NCI-H2107 treated with DMSO at 0.1 percent for 48 hours (cell line): ENCODE data around the gene RAI1.
"Not testable (repeated sequence)": the region's sequence is repeated elsewhere in the genome, so short reads cannot be mapped to it uniquely, and the experiment has no call there.

Experiments used
- DNase-seq: peaks from one replicate; lab custom pipeline; 2025; ENCODE audit not compliant: unreplicated experiment; lab: John Stamatoyannopoulos, UW

Gene RAI1

DNA sequence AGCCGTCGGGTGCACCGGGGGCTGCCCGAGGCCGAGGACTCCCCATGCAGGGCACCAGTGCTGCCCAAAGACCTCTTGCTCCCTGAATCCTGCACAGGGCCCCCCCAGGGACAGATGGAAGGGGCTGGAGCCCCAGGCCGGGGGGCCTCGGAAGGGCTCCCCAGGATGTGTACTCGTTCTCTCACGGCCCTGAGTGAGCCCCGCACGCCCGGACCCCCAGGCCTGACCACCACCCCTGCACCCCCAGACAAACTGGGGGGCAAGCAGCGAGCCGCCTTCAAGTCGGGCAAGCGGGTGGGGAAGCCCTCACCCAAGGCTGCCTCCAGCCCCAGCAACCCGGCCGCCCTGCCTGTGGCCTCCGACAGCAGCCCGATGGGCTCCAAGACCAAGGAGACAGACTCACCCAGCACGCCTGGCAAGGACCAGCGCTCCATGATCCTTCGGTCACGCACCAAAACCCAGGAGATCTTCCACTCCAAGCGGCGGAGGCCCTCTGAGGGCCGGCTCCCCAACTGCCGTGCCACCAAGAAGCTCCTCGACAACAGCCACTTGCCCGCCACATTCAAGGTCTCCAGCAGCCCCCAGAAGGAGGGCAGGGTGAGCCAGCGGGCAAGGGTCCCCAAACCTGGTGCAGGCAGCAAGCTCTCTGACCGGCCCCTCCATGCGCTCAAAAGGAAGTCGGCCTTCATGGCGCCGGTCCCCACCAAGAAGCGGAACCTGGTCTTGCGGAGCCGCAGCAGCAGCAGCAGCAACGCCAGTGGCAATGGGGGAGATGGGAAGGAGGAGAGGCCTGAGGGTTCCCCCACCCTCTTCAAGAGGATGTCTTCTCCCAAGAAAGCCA is 114.9 kb downstream of the RAI1 start:
- no peak for DNase-seq

DNA sequence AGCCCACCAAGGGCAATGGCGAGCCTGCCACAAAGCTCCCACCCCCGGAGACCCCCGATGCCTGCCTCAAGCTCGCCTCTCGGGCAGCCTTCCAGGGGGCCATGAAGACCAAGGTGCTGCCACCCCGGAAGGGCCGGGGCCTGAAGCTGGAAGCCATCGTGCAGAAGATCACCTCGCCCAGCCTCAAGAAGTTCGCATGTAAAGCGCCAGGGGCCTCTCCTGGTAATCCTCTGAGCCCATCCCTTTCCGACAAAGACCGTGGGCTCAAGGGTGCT is 115.5 kb downstream of the RAI1 start:
- DNase-seq = no peak

GRCh38 chr17:17797119-17797809 is 116.0 kb downstream of the RAI1 start:
- DNase-seq = no peak

- DNase-seq = no peak
Measured at GRCh38 chr17:17798010-17798556, 116.8 kb downstream of the RAI1 start.

DNA sequence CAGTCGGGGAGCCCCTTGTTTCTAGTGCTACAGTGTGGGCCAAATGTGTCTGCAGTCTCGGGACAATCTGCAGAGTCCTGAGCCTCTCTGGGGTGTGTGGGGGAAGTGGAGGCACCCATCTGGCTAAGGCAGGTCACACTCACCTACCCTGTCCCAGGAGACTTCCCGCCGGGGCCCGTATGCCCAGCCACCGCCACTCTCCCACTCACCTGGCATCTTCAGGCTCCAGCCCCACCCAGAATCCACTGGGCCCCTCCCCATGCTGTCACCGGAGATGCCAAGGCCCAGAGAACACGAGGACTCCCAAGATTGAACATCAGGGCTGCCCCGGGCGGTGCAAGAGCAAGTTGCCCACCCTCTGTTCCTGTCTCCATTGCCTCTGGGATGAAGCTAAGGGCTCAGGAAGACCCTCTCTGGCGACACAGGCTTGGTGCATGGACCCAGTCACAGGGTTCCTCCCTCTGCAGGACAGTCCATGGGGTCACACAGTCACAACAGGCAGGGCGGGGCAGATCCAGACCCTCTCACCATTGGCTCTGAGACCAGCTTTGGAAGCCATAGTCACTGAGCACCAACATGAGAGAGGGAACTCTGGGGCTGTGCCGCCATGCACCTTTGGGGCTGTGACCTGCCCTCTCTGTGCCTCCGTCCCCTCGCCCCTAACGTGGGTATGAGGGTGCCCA is 117.5 kb downstream of the RAI1 start:
- no peak for DNase-seq

- no peak for DNase-seq
Measured at GRCh38 chr17:17800504-17801021, 119.3 kb downstream of the RAI1 start.

GRCh38 chr17:17801800-17802481 is 120.7 kb downstream of the RAI1 start:
- no peak for DNase-seq

GRCh38 chr17:17804007-17804406 is 122.7 kb downstream of the RAI1 start:
- DNase-seq = no peak

GRCh38 chr17:17805575-17805974 is 124.3 kb downstream of the RAI1 start:
- DNase-seq = no peak

GRCh38 chr17:17806035-17806434 is 124.8 kb downstream of the RAI1 start:
- no peak for DNase-seq

DNA sequence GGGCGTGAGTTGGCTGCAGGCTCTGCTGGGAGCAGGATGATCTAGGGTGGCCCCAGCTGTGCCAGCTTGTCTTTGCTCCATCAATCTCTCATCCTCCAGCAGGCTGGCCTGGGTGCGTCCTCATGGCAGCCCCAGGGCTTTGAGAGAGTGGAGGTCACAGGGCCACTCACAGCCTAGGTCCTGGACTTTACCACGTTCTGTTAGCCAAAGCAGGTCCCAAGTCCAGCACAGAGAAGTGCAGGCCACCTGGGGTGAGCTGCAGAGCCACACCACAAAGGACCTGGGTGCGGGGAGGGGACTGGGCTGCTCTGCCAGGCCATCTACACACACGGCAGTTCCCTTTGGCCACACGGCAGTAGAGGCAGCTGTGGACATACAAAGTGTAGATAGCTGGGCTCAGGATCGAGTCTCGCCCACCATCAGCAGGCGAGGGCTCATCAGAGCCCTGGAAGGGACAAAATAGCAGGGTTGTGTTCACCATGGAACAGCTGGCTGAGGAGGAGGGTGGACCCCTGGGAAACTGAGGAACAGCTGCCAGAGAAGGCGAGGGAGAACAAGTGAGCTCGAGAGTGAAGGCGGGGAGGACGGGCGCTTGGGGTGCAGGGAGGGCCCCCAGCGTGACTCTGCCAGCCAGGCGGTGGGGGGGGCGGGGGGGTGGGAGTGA is 125.5 kb downstream of the RAI1 start:
- DNase-seq = no peak

- DNase-seq = no peak
Measured at GRCh38 chr17:17807440-17807839, 126.2 kb downstream of the RAI1 start.

GRCh38 chr17:17808200-17808599 is 126.9 kb downstream of the RAI1 start:
- DNase-seq = not testable (repeated sequence)

DNA sequence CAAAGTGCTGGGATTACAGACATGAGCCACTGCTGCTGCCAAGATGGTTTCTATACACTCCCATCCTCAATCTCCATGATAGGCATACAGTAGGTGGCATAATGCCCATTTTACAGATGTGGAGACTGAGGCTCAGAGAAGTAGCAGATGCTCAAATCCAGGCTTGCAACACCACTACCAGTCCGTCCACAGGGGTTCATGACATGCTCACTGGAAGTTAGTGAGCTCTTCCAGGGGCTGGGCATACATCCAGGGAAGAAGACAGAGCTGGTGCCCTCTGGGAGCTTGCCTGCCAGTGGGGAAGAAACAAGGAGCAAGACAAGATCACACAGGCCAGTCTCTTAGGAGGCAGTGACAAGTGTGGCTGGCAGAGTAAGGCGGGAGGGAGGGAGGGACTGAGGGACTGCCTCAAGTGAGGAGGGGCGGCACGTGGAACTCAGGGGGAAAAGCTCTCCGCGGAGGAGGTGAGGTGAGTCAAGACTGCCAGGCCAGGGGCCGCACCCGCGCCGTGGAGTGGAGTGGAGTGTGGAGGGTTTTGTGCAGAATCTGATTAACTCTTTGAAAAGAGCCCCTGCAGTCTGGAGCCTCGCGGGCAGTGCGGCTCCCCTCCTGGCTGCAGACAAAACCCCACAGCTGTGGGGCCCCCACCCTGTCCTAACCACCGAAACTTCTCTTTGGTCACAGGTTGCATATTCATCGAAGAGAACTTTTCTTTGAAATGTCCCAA is 127.6 kb downstream of the RAI1 start:
- DNase-seq = no peak

GRCh38 chr17:17809531-17810083 is 128.3 kb downstream of the RAI1 start:
- no peak for DNase-seq

GRCh38 chr17:17810084-17810894 is 129.0 kb downstream of the RAI1 start:
- no peak for DNase-seq

- DNase-seq = no peak
Measured at GRCh38 chr17:17810895-17811248, 129.6 kb downstream of the RAI1 start.

GRCh38 chr17:17811381-17812210 is 130.3 kb downstream of the RAI1 start:
- DNase-seq = no peak
